GM19240 (cell line): Measurements from ENCODE around the gene CTCFL.
"Not testable (repeated sequence)": the region's sequence is repeated elsewhere in the genome, so short reads cannot be mapped to it uniquely, and the experiment has no call there.

Source experiments
- DNase-seq: peaks from one replicate; pipeline ENCODE4 v3.0.0; 2011; ENCODE audit warnings: low spot score; ENCODE audit not compliant: insufficient read length

The CTCFL gene

DNA sequence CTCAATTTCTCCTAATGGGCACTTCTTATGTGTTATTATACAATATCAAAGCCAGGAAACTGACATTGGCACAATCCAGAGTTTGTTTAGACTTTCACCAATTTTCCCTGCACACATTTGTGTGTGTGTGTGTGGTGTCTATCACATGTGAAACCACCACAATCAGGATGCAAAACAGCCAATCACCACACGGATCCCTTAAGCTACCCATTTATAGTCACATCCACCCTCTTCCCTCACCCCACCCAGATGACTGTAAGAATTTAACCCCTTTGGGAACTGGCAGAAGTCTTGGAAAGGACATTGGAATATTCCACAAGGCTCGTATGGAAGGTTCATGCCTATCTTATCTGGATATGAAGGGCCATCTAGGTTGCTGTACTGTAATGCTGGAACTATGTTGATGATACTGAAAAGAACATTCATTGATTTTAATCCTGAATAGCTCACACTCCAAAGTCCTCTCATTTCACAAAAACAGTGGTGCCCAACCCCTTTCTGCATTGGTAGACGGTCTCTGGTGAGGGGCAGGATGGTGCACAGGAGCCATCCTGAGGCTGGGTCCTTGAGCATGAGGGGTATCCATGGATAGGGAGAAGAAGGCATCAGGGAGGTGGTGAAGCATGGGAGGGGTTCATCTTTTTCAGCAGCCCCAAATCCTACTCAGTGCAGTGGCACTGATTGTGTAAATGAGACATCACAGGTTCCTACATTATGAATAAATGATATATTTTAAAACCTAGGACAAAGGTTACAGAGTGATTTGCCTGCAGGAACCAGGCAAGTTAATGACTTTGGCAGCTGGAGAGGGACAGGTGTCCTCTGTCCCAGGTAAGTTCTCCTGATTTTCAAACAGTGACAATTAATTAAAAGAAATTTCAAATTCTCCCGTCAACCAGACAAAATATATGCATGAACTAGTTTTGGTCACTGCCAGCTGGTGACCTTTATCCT lies 12.1 kb upstream of the CTCFL start:
- no peak for DNase-seq

DNA sequence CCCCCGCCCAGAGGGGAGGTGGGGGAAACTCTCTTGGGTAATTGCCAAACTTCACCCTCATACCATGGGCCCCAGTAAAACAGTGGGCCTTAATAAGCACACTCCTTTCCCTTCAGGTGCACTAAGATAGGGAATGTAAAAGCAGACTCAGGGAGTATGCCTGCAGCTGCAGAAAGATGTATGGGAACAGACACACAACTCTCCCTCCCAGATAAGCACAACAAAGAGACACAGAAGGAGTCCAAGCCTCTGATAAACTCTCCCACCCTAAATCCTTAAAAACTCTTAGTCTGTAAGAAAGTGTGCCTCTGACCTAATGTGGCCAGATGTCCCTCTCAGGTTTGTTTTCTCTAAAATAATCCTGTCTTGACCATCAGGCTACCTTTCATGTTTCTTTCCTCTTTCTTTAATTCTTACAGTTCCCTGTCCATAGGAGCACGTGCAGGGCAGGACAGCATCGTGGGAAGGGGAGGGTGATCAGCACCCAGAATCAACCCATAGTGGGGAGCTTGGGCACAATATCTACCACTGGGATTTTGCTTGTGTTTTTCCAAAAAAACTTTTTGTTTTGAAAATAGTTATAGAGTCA lies 11.3 kb upstream of the CTCFL start:
- DNase-seq: no peak

DNA sequence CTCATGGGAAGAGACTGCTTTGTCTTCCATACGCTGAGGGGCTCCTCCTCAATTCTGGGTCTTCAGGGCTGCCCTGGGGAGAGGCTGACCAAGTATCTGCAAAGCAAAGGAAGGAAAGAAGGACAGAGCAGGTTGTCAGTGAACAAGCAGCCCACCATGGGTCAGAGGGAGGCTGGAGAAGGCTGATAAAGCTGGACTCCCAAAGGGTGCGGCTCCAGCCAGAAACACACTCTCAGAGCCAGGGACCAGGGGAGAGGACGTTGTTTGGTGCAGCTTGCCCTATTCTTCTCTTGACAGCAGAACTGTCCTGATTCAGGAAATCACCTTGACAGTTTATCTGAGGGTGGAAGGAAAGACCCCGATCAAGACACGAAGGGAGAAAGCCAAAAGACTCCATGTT lies 10.4 kb upstream of the CTCFL start:
- DNase-seq: no peak

DNA sequence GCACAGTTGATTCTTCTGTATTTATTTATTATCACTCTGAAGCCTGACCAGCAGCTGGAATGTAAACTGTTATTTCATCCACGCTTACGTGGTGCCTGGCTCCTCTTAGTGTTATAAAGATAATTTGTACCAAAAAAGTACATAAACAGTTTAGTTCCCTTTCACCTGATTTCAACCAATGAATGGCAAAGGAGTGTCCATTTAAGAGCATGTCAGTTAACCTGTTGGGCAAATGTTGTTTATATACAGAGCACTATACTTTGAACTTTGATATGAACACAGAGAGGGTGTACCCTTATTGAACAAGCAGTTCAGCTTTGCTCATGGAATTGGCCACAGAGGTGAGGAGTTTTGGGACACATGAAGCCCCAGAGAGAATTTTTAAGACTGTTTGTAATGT lies 7.2 kb upstream of the CTCFL start:
- DNase-seq: no peak

DNA sequence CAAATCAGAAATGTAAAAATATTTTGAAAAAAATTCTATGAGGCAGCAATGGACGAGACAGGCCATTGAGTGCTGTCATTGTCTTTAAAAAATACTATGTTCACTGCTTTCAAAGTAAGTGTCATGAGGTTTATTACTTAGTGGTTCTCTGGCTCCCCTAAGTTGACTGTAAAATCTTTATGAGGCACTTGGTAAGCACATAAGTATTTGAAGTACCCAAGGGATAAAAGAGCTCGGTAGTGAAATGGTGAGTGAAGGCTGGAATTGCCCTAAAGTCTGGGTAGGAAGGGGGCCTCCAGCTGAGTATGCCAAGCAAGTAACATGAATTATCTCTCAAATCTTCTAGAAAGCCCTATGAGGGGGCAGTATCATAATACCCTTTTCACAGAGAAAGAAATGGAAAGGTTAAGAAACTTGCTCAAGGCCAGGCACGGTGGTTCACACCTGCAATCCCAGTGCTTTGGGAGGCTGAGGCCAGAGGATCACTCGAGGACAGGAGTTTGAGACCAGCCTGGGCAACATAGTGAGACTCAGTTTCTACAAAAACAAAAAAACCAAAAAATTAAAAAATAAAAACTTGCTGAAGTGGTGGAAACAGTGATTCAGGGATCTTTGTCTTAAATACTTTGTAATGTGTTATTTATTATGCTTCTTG lies 5.5 kb upstream of the CTCFL start:
- DNase-seq: no peak

DNA sequence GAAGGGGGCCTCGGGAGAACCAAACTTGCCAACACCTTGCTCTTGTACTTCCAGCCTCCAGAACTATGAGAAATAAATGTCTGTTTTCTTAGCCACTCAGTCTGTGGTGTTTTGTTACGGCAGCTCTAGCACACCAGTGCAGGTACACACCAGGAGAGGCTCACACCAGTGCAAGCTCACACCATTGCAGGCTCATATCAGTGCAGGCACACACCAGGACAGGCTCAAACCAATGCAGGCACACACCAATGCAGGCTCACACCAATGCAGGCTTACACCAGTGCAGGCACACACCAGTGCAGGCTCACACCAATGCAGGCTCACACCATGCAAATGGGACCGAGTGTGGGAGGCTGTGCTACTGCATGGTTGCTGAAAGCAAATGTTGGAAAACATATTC lies 4.9 kb upstream of the CTCFL start:
- no peak for DNase-seq

DNA sequence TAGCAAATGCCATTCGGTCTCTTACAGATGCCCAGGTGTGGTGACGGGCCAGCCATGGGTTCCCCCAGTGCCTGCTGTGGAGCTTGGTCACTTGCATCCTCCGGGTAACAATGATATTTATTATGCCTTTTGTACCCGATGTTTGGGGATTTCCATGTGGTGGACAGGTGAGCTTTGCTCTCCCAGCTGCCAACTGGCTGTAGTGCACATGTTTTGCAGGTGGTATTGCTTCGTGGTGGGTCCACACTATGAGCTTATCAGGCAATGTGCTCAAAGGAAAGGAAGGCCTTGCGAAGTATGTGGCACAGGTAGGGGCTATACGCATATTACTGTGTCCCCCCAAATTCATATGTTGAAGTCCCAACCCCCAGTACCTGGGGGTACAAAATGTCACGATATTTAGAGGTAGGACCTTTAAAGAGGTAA lies 4.2 kb upstream of the CTCFL start:
- no peak for DNase-seq

DNA sequence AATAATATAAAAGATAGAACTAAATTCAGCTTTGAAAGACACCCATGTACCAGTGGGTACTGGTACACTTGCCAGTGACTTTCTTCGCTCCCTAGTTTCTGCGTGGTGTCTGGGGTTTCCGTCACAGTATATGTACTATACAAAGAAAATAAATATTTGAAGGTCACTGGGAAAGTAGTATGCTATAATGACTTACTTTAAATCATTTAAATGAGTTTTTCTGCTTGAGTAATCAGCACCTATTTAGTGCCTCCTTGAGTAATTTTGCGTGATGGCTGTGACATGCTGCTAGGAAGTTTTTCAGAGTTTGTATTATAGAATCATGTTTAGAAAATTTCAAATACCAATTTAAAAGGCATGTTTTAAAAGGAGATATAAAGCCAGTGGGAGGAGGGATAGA lies 3.2 kb upstream of the CTCFL start:
- no peak for DNase-seq

DNA sequence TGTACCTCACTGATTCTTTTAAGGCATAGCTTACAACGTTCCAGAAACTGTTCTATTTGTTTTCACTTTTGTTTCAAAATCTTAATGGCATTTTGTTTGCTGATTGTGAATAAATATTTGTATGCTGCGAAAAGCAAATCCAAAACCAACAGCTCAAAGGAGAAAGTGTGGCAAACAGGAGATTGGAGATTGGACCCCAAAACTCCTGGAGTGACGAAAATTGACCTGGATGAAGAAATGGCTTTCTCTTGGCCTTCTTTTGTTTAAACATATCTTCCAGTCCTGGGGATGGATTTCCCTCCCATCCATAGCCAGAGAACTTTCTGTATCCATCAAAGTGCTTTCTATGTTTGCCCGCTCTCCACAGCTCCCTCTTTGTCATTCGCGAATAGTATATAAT lies 2.8 kb upstream of the CTCFL start:
- no peak for DNase-seq

DNA sequence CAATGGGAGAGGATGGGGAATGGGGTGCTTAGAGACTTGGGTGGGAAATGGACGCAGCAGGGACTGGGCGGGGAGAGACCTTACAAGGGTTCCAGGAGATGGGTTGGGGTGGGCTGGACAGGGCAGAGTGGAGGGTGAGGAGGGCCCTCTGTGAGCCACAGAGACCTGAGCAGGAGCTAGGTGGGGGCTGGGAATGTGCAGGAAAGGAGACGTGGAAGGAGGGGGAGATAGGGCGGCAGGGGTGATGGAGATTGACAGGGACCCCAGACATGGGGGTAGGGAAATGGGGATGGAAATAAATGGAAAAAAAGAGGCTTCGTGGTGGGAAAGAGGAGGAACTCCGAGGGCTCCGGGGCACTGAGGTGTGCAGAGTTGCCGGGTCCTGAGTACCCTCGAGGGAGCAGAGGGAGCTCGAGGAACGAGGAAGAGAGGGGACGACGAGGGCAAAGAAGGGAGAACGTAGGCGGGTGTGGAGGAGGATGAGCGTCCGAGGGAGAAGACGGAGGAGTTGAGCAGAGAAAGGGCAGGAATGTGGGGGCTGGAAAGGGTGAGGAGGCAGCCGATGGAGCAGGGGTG lies 2.0 kb upstream of the CTCFL start:
- no peak for DNase-seq

DNA sequence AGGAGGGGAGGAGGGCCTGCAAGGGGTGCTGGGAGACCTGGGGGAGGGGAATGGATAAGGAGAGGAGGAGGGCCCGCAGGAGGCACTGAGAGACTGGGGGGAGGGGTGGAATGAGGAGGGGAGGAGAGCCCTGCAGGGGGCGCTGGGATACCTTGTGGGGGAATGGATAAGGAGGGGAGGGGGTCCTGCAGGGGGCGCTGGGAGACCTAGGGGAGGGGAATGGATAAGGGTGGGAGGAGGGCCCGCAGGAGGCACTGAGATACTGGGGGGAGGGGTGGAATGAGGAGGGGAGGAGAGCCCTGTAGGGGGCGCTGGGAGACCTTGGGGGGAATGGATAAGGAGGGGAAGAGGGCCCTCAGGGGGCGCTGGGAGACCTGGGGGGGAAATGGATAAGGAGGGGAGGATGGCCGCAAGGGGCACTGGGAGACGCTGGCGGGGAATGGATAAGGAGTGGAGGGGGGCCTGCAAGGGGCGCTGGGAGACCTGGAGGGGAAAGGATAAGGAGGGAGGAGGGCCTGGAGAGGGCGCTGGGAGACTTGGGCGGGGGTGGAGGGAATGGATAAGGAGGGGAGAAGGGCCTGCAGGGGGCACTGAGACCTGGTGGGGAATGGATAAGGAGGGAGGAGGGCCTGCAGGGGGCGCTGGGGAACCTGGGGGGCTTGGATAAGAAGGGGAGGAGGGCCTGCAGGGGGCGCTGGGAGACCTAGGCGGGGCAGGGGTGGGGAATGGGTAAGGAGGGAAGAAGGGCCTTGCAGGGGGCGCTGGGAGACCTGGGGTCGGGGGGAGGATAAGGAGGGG lies 1.3 kb upstream of the CTCFL start:
- no peak for DNase-seq

DNA sequence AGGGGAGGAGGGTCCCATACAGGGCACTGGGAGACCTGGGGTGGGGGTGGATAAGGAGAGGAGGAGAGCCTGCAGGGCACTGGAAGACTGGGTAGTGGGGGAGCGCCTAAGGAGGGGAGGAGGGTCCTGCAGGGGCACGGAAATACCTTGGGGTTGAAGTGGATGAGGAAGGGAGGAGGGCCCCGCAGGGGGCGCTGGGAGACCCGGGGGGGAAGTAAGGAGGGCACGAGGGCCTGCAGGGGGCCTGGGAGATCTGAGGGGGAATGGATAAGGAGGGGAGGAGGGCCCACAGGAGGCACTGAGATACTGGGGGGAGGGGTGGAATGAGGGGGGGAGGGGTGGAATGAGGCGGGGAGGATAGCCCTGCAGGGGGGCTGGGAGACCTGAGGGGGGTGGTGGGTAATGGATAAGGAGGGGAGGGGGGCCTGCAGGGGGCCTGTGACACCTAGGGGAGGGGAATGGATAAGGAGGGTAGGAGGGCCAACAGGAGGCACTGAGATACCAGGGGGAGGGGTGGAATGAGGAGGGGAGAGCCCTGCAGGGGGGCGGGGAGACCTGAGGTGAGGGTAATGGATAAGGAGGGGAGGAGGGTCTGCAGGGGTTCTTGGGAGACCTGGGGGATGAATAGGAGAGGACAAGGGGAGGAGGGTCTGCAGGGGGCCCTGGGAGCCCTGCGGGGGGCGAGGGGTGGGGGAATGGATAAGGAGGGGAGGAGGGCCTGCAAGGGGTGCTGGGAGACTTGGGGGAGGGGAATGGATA lies 567 bp upstream of the CTCFL start:
- no peak for DNase-seq

DNA sequence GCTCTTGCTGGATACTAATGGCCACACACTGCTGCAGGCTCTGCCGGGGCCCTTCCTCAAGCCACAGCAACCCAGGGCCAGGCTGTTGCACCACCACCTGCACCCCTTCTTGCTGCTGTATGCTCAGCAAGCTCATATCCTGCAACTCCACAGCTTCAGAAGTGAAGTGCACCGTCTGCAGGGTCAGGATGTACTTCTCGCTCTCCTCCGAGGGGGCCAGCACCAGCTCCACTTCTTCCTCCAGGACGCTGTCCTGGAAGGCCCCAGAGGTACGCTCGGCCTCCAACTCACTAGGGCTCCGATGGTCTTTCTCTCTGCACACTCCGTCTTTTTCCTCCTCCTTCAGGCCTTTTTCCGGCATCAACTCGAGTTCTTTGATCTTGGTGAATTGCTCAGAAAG lies 1.2 kb downstream of the CTCFL start:
- no peak for DNase-seq

DNA sequence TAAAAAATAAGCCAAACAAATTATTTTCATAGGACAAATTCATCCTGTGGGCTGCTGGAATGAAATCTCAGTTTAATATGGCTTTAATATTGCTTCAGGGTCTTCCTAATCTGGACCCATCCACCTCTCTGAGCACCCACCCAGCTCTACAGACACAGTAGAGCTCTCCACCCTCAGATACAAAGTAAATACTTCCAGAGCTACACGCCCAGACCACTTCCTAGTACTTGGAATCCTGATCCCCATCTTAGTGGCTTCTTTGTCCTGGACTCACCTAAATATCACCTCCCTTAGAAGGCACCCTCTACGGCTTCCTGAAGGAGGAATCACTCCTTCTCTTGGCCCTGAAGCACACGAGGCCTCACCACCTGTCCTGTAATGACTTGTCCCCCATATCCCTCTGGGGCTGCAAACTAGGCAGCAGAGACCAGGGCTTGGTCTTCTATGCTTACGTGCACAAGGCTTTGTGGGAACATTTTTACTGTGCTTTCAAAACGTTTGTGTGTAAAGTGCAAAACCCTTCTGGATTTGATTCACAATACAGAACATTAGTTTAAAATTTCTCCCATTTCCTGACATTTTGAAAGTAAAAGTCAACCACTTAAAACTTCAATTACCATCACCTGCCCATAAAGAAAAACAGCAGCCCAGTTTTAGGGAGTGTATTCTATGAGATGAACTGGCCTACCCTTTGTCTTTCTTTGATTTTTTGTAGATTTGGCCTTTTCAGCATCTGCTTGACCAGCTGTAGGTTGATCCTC lies 2.4 kb downstream of the CTCFL start:
- peak; percentile 23 for DNase-seq

DNA sequence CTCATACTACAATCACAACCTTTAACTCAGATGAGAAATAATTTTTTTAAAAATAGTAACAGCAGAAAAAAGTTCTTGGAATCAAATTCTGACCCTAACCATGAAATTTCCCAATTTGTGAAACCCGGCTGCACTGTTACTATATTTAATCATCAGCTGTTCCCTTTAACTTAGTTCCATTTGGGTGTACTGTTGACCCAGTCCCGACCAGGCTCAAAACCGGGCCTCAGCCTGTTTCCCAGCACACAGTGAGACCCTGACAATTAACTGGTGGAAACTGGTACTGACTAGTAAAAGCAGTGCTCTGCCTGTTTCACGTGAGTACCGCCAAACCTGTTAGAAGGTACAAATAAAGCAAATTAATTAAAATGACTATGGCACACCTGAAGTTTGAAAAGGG lies 7.0 kb downstream of the CTCFL start:
- no peak for DNase-seq

DNA sequence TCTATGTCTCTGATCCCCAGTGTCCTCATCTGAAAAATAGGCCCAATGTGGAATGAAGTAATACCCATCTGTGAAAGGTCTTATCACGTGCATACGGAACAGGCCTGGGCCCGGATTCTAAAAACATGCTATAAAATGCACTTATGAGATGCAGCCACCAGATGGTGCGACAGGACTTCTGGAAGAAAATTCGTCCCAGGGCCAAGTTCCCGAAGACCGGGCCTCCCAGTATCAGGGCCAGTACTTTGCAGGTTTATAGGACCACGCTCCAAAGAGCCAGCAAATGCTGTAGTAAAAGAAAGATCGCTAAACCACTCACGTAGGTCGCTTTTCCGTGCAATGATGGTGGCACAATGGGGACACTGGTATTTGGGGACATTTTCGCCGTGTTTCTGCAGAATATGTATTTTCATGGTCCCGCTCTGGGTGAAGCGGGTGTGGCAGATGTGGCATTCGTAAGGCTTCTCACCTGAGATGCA lies 10.6 kb downstream of the CTCFL start:
- DNase-seq: no peak

DNA sequence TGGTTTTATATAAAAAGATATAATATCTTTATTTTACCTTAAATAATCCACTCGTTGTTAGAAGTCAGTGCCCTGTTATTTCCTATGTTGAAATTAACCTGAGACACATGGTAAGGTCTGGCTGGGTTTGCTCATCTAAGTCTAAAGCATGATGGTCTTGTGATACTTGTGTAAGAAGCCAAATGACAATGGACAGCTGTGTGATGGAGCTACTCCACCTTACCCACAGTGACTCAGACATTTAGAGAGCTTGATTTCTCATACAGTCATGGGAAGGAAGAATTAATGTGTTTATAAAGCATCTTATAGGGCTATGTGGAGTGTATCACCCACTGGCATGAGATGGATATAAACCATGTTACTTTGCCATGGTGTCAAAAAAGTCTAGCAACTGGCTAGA lies 11.7 kb downstream of the CTCFL start:
- no peak for DNase-seq

DNA sequence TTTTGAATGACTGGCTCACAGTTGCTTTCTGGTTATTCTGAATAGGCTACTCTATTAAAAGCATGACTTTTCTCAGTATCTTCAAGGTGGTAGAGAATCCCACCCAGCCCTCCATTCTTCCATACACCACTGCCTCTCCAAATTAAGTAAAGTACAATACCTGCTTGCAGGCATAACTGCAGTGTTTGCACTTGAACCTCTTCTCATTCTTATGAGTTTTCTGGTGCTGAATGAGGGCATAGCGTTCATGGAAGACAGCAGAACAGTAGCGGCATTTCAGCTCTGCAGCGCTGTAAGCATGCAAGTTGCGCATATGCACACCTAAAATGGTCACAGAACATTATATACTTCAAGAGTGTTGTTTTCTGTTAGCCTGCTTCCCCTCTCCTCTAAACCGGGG lies 12.5 kb downstream of the CTCFL start:
- DNase-seq: no peak

DNA sequence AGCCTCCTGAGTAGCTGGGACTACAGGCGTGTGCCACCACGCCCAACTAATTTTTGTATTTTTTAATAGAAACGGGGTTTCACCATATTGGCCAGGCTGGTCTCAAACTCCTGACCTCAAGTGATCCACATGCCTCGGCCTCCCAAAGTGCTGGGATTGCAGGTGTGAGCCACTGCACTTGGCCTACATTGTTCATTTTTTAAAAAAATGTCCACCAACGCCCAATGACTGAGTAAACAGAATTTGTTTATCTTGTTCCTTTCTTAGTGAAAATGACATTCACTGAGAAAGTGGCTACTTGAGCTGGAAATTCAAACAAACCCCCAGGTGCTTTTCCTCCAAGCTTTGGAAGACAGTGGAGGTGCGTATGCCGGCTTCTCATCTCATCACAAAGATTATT lies 13.2 kb downstream of the CTCFL start:
- not testable (repeated sequence) for DNase-seq
